ENCODE measurements around the gene FGF12.

The FGF12 gene

DNA sequence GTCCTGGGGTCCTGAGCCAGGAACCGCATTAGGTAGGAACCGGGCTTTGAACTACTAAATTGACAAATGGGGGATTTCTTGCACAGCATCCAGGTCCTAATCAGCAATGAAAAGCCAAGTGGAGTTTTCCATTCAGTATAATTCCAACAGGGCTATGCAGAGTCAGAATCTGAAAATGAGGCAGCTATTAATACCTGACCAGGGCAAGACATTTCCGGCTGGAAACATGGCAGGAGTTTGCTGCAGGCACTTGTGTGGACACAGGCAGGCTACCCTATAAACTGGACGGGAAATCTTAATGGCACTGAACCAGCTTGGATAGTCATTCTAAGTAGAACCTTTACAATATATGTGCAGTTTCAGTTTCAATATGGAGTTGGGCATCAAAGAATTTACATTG, 553.1 kb downstream of the FGF12 start:
- POLR2A ChIA-PET = no interaction called here
- no peak for DNase-seq (ENCODE audit: extremely low spot score)
- no peak for TF ChIP-seq TARDBP (IDR thresholded peaks at IDR 0.05)
- TF ChIP-seq L3MBTL2 (conservative IDR thresholded peaks at IDR 0.05) = no peak
- TF ChIP-seq SP1 (IDR thresholded peaks at IDR 0.05) = no peak
- no peak for TF ChIP-seq SUZ12 (IDR thresholded peaks at IDR 0.05)
- TF ChIP-seq NFRKB (IDR thresholded peaks at IDR 0.05) = no peak
- CTCF ChIA-PET = interaction anchor here (0.6 kb wide), 1 partner anchor 15 kb away, joined by 3 read pairs; no protein-coding TSS in a partner anchor

GRCh38 chr3:192171213-192171612, 556.1 kb downstream of the FGF12 start:
- no peak for TF ChIP-seq ZNF384 (IDR thresholded peaks at IDR 0.05)
- no peak for TF ChIP-seq NFRKB (IDR thresholded peaks at IDR 0.05)
- no peak for TF ChIP-seq SP1 (IDR thresholded peaks at IDR 0.05)
- TF ChIP-seq SUZ12 (IDR thresholded peaks at IDR 0.05) = no peak
- no peak for TF ChIP-seq L3MBTL2 (conservative IDR thresholded peaks at IDR 0.05)
- no peak for TF ChIP-seq FOXM1 (IDR thresholded peaks at IDR 0.05; ENCODE audit: borderline replicate concordance)
- TF ChIP-seq ELF4 (IDR thresholded peaks at IDR 0.05) = no peak
- TF ChIP-seq, protein P1, sequence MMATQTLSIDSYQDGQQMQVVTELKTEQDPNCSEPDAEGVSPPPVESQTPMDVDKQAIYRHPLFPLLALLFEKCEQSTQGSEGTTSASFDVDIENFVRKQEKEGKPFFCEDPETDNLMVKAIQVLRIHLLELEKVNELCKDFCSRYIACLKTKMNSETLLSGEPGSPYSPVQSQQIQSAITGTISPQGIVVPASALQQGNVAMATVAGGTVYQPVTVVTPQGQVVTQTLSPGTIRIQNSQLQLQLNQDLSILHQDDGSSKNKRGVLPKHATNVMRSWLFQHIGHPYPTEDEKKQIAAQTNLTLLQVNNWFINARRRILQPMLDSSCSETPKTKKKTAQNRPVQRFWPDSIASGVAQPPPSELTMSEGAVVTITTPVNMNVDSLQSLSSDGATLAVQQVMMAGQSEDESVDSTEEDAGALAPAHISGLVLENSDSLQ (IDR thresholded peaks at IDR 0.05) = no peak
- no peak for TF ChIP-seq BHLHE40 (IDR thresholded peaks at IDR 0.05; ENCODE audit: borderline replicate concordance)
- TF ChIP-seq TARDBP (IDR thresholded peaks at IDR 0.05) = no peak
- POLR2A ChIA-PET = no interaction called here
- DNase-seq (ENCODE audit: extremely low spot score) = no peak
- CTCF ChIA-PET = no interaction called here

DNA sequence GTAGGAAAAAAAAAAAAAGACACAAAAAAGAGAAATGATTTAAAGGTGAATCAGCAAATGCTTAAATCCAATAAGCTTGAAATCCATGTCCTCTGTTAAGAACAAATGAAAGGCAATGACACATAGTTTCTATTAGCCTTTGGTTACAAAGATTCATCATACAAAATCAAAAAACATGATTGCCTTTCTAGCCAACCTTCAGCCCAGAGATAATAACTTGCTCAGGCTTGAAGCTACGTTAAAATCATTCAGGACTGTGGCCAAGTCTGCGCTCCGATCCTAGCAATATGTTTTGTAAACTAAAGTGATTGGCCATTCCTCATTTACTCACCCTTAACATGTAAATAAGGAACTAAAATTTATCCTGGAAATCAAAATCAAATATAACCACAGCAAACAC, 556.7 kb downstream of the FGF12 start:
- TF ChIP-seq FOXA1 (IDR thresholded peaks at IDR 0.05) (no peak), FOXK2 (IDR thresholded peaks at IDR 0.05) (no peak), FOXM1 (IDR thresholded peaks at IDR 0.05; ENCODE audit: borderline replicate concordance) (no peak), ARNT (IDR thresholded peaks at IDR 0.05) (no peak), SP1 (IDR thresholded peaks at IDR 0.05) (no peak), LEF1 (IDR thresholded peaks at IDR 0.05; ENCODE audit: borderline replicate concordance) (no peak), CTBP1 (IDR thresholded peaks at IDR 0.05; ENCODE audit: borderline replicate concordance) (no peak)
- TF ChIP-seq, protein P1 (IDR thresholded peaks at IDR 0.05) = no peak
- ChIA-PET CTCF (no interaction called here), POLR2A (no interaction called here)
- no peak for DNase-seq (ENCODE audit: extremely low spot score)

DNA sequence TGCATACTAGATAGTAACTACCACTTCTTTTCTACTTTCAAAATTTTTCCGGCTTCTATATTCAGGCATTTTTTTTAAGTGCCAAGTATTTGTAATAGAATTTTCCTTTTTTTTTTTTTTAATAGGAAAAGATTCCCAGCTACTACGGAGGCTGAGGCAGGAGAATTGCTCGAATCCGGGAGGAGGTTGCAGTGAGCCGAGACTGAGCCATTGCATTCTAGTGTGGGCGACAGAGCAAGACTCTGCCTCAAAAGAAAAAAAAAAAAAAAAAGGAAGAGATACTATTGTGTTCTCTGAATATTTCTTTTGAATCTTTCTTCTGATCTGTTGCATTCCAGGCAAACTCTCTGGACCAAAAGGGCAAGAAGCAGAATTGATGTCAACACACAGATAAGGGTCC, 557.3 kb downstream of the FGF12 start:
- no peak for DNase-seq (ENCODE audit: extremely low spot score)
- POLR2A ChIA-PET = no interaction called here
- TF ChIP-seq ZNF384 (IDR thresholded peaks at IDR 0.05) (no peak), FOXA1 (IDR thresholded peaks at IDR 0.05) (no peak), HDGF (IDR thresholded peaks at IDR 0.05; ENCODE audit: borderline replicate concordance) (no peak), SUZ12 (IDR thresholded peaks at IDR 0.05) (no peak), FOXM1 (IDR thresholded peaks at IDR 0.05; ENCODE audit: borderline replicate concordance) (no peak), CTBP1 (IDR thresholded peaks at IDR 0.05; ENCODE audit: borderline replicate concordance) (no peak), TARDBP (IDR thresholded peaks at IDR 0.05) (no peak), SP1 (IDR thresholded peaks at IDR 0.05) (no peak), FOXK2 (IDR thresholded peaks at IDR 0.05) (no peak), NFRKB (IDR thresholded peaks at IDR 0.05) (no peak), LEF1 (IDR thresholded peaks at IDR 0.05; ENCODE audit: borderline replicate concordance) (no peak), BHLHE40 (IDR thresholded peaks at IDR 0.05; ENCODE audit: borderline replicate concordance) (no peak)
- TF ChIP-seq, protein P1 (IDR thresholded peaks at IDR 0.05) = no peak
- CTCF ChIA-PET = no interaction called here

GRCh38 chr3:192169332-192169915, 557.9 kb downstream of the FGF12 start:
- ChIA-PET POLR2A (no interaction called here), CTCF (no interaction called here)
- no peak for DNase-seq (ENCODE audit: extremely low spot score)
- TF ChIP-seq TARDBP (IDR thresholded peaks at IDR 0.05) (no peak), CTBP1 (IDR thresholded peaks at IDR 0.05; ENCODE audit: borderline replicate concordance) (no peak), FOXK2 (IDR thresholded peaks at IDR 0.05) (no peak), ZNF384 (IDR thresholded peaks at IDR 0.05) (no peak), ELF4 (IDR thresholded peaks at IDR 0.05) (no peak), FOXM1 (IDR thresholded peaks at IDR 0.05; ENCODE audit: borderline replicate concordance) (no peak), ARNT (IDR thresholded peaks at IDR 0.05) (no peak), HDGF (IDR thresholded peaks at IDR 0.05; ENCODE audit: borderline replicate concordance) (no peak), SUZ12 (IDR thresholded peaks at IDR 0.05) (no peak), SP1 (IDR thresholded peaks at IDR 0.05) (no peak), NFRKB (IDR thresholded peaks at IDR 0.05) (no peak), FOXA1 (IDR thresholded peaks at IDR 0.05) (no peak), L3MBTL2 (conservative IDR thresholded peaks at IDR 0.05) (no peak), LEF1 (IDR thresholded peaks at IDR 0.05; ENCODE audit: borderline replicate concordance) (no peak), BHLHE40 (IDR thresholded peaks at IDR 0.05; ENCODE audit: borderline replicate concordance) (no peak)
- TF ChIP-seq, protein P1 (IDR thresholded peaks at IDR 0.05) = no peak

GRCh38 chr3:192168202-192168601, 559.1 kb downstream of the FGF12 start:
- no peak for DNase-seq (ENCODE audit: extremely low spot score)
- ChIA-PET CTCF (no interaction called here), POLR2A (no interaction called here)
- no peak for TF ChIP-seq TARDBP (IDR thresholded peaks at IDR 0.05)
- no peak for TF ChIP-seq ZNF384 (IDR thresholded peaks at IDR 0.05)
- no peak for TF ChIP-seq FOXK2 (IDR thresholded peaks at IDR 0.05)
- TF ChIP-seq L3MBTL2 (conservative IDR thresholded peaks at IDR 0.05) = no peak
- no peak for TF ChIP-seq SUZ12 (IDR thresholded peaks at IDR 0.05)
- TF ChIP-seq CTBP1 (IDR thresholded peaks at IDR 0.05; ENCODE audit: borderline replicate concordance) = no peak
- TF ChIP-seq NFRKB (IDR thresholded peaks at IDR 0.05) = no peak
- no peak for TF ChIP-seq HDGF (IDR thresholded peaks at IDR 0.05; ENCODE audit: borderline replicate concordance)
- TF ChIP-seq FOXA1 (IDR thresholded peaks at IDR 0.05) = no peak
- no peak for TF ChIP-seq BHLHE40 (IDR thresholded peaks at IDR 0.05; ENCODE audit: borderline replicate concordance)
- TF ChIP-seq ARNT (IDR thresholded peaks at IDR 0.05) = no peak
- TF ChIP-seq, protein P1 (IDR thresholded peaks at IDR 0.05) = no peak
- no peak for TF ChIP-seq SP1 (IDR thresholded peaks at IDR 0.05)
- TF ChIP-seq FOXM1 (IDR thresholded peaks at IDR 0.05; ENCODE audit: borderline replicate concordance) = no peak
- no peak for TF ChIP-seq LEF1 (IDR thresholded peaks at IDR 0.05; ENCODE audit: borderline replicate concordance)
- TF ChIP-seq ELF4 (IDR thresholded peaks at IDR 0.05) = no peak
